ENCODE results near the gene DENND6B. TPM values are rescaled to one million over a fixed set of nuclear protein-coding genes. Genes with fewer than 3 reads are reported as not detected.

Gene DENND6B
- total RNA-seq, 1 donor from 2014 or later, result 1.0 TPM

DNA sequence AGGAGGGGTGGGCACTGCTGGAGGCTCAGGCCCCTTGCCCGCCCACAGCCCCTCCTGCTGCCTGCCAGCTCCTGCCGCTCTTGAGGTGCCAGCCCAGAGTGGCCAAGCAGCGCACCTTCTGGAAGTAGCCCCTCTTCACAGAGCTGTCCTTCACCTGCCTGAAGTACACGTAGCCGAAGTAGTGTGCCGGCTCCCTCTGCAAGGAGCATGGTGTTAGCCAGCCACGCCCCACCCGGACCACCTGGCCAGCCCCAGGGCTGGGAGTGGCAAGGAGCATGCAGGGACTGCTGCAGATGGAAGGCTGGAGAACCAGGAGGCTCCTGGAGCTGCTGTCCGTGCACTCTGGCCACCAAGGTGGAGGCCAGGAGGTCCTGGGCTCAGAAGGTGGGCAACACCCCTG, 9.6 kb downstream of the DENND6B start:
- no peaks in the 10 kb centered on the region for H3K9me3 Mint-ChIP-seq
- DNase-seq (ENCODE audit: low spot score), result no peak
- H3K36me3 ChIP-seq, result no peaks in the 10 kb centered on the region

DNA sequence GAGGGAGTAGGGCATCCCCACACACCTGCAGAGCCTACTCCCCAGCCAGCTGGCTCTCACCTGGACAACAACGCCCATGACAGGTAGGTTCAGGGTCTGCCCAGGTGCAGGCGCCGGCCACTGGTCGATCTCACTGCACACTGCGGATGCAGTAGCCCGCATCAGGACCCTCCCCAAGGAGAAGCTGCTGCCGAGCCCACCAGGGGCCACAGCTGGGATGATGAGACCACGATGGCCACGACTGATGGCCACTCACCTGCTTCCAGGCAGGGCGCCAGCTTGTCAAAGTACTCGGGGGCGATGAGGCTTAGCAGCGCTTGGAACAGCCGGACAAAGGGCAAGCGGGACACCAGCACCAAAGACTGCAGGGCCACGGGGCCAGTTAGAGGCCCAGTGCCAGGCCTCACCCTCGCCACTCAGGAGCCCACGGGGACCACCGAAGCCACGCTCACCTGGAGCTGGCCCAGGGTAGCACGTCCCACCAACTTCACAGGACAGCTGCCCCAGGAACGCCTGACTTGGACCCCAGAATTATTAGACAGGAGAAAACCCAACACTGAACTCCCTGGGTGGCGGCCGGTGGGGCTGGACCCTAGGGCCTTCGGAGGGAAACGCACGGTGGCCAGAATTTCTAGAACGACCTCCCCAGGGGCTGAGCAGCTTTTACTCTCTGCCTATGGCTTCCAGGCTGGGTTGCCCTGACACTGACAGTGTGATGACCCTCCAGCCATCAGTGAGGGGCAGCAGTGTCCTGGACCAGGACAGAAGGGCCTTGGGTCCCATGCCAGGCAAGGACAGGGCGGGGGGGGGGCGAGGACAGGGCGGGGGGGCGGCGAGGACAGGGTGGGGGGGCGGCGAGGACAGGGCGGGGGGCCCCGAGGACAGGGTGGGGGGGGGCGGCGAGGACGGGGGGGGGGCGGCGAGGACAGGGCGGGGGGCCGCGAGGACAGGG, 10.4 kb downstream of the DENND6B start:
- DNase-seq (ENCODE audit: low spot score), result no peak

More for the DNA sequence above, 9.6 kb downstream of the DENND6B start:
- Histone ChIP-seq H3K79me2 (ENCODE audit: low read depth) (no peaks in the 10 kb centered on the region), H3K9me3 (ENCODE audit: low read depth) (no peaks in the 10 kb centered on the region), H2AFZ (replicated peaks) (no peak overlapping the region), H3K4me1 (no peaks in the 10 kb centered on the region), H3K9ac (no peak overlapping the region), H4K20me1 (ENCODE audit: low read depth) (no peaks in the 10 kb centered on the region), H3K27me3 (no peaks in the 10 kb centered on the region), H3K4me3 (no peak overlapping the region), H3K27ac (no peak overlapping the region), H3F3A (ENCODE audit: low read depth) (no peaks in the 10 kb centered on the region), H3K4me2 (no peak overlapping the region)
- no peaks in the 10 kb centered on the region for H3K4me1 Mint-ChIP-seq
- no peak for TF ChIP-seq EZH2phosphoT487 (IDR thresholded peaks at IDR 0.05)
- TF ChIP-seq EZH2 (IDR thresholded peaks at IDR 0.05), result no peak
- TF ChIP-seq, protein P1, sequence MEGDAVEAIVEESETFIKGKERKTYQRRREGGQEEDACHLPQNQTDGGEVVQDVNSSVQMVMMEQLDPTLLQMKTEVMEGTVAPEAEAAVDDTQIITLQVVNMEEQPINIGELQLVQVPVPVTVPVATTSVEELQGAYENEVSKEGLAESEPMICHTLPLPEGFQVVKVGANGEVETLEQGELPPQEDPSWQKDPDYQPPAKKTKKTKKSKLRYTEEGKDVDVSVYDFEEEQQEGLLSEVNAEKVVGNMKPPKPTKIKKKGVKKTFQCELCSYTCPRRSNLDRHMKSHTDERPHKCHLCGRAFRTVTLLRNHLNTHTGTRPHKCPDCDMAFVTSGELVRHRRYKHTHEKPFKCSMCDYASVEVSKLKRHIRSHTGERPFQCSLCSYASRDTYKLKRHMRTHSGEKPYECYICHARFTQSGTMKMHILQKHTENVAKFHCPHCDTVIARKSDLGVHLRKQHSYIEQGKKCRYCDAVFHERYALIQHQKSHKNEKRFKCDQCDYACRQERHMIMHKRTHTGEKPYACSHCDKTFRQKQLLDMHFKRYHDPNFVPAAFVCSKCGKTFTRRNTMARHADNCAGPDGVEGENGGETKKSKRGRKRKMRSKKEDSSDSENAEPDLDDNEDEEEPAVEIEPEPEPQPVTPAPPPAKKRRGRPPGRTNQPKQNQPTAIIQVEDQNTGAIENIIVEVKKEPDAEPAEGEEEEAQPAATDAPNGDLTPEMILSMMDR (IDR thresholded peaks at IDR 0.05), result no peak
- H3K36me3 Mint-ChIP-seq, result peaks cover 2% of the 10 kb centered on the region
- H3K27me3 Mint-ChIP-seq (ENCODE audit: insufficient read depth, low read depth), result peaks cover 6% of the 10 kb centered on the region
- H3K4me3 Mint-ChIP-seq, result no peak overlapping the region
- H3K27ac Mint-ChIP-seq, result no peak overlapping the region

DNA sequence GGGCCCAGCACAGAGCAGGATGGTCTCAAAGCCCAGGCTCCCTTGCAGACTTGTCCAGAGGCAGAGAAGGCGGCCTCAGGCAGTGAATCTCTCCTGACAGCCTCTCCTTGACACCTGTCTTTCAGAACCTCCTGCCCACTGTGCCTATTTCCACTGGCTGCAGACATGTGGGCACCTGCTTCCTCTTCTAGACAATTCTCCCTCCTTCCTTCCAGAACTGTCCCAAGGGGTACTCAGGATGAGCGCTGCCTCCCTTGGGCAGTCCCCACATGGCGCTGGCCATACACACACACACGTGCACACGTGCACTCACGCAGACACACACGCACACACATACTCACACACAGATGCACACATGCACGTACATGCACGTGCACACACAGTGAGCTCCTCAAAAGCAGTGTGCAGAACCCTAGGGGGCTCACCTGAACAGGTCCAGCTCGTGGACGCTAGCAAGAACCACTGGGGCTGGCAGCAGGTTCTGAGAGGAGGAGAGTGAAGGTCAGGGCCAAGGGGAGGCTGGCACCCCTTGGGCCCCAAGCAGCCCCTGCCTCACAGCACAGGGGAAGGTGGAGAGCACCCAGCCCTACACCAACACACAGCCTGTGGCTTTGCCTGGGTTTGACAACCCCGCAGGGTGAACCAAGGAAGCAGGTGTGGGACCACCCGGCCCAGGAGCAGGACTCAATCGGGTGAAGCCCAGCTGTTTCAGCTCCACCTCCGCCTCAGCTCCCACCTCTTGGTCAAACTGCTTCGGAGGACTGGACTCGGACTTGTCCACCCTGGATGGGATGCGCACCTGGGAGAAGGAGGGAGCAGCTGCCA, 11.3 kb downstream of the DENND6B start:
- Histone ChIP-seq H4K20me1 (ENCODE audit: low read depth) (no peaks in the 10 kb centered on the region), H2AFZ (replicated peaks) (no peak overlapping the region), H3K27me3 (no peaks in the 10 kb centered on the region), H3K9ac (no peak overlapping the region), H3K9me3 (ENCODE audit: low read depth) (no peaks in the 10 kb centered on the region), H3F3A (ENCODE audit: low read depth) (no peaks in the 10 kb centered on the region), H3K27ac (no peak overlapping the region), H3K4me2 (no peak overlapping the region), H3K36me3 (no peaks in the 10 kb centered on the region), H3K4me1 (no peaks in the 10 kb centered on the region), H3K4me3 (no peak overlapping the region), H3K79me2 (ENCODE audit: low read depth) (no peaks in the 10 kb centered on the region)
- Mint-ChIP-seq H3K4me3 (no peak overlapping the region), H3K27ac (peak overlapping the region; percentile 72), H3K36me3 (peaks cover 2% of the 10 kb centered on the region), H3K4me1 (peaks cover under 1% of the 10 kb centered on the region), H3K27me3 (ENCODE audit: insufficient read depth, low read depth) (peaks cover 6% of the 10 kb centered on the region), H3K9me3 (no peaks in the 10 kb centered on the region)
- no peak for TF ChIP-seq EZH2phosphoT487 (IDR thresholded peaks at IDR 0.05)
- TF ChIP-seq, protein P1 (IDR thresholded peaks at IDR 0.05), result no peak
- no peak for TF ChIP-seq EZH2 (IDR thresholded peaks at IDR 0.05)
- DNase-seq (ENCODE audit: low spot score), result no peak

More for the DNA sequence above, 10.4 kb downstream of the DENND6B start:
- no peaks in the 10 kb centered on the region for H4K20me1 ChIP-seq (ENCODE audit: low read depth)
- Mint-ChIP-seq H3K9me3 (no peaks in the 10 kb centered on the region), H3K27ac (no peak overlapping the region), H3K4me1 (no peaks in the 10 kb centered on the region), H3K27me3 (ENCODE audit: insufficient read depth, low read depth) (peaks cover 6% of the 10 kb centered on the region), H3K36me3 (peaks cover 2% of the 10 kb centered on the region), H3K4me3 (no peak overlapping the region)
- no peaks in the 10 kb centered on the region for H3K36me3 ChIP-seq
- H2AFZ ChIP-seq (replicated peaks), result no peak overlapping the region
- TF ChIP-seq, protein P1 (IDR thresholded peaks at IDR 0.05), result no peak
- TF ChIP-seq EZH2 (IDR thresholded peaks at IDR 0.05), result no peak
- TF ChIP-seq EZH2phosphoT487 (IDR thresholded peaks at IDR 0.05), result no peak
- no peaks in the 10 kb centered on the region for H3K9me3 ChIP-seq (ENCODE audit: low read depth)
- H3K4me3 ChIP-seq, result no peak overlapping the region
- no peaks in the 10 kb centered on the region for H3K4me1 ChIP-seq
- H3F3A ChIP-seq (ENCODE audit: low read depth), result no peaks in the 10 kb centered on the region
- H3K9ac ChIP-seq, result no peak overlapping the region
- H3K27ac ChIP-seq, result no peak overlapping the region
- no peaks in the 10 kb centered on the region for H3K27me3 ChIP-seq
- no peaks in the 10 kb centered on the region for H3K79me2 ChIP-seq (ENCODE audit: low read depth)
- H3K4me2 ChIP-seq, result no peak overlapping the region

Measured in neural progenitor cell (in vitro differentiated cells).